ENCODE data around the gene AFP.

GRCh38 chr4:73486497-73486896, 50.5 kb downstream of the AFP start:
- TF ChIP-seq CTCF (IDR thresholded peaks at IDR 0.05) (no peak), POLR2A (IDR thresholded peaks at IDR 0.05) (no peak)
